ENCODE data around the gene DDN.

GRCh38 chr12:49021292-49021915 lies 22.2 kb upstream of the DDN start:
- TF ChIP-seq CTCF (IDR thresholded peaks at IDR 0.05) (no peak), REST (IDR thresholded peaks at IDR 0.05; ENCODE audit: insufficient read depth in 1 of 2, low read depth in 2 of 2, low read length in 1 of 2) (no peak), TCF7L2 (IDR thresholded peaks at IDR 0.05; ENCODE audit: low read depth, low read length) (no peak), POLR2AphosphoS5 (IDR thresholded peaks at IDR 0.05; ENCODE audit: low read depth, low read length) (no peak), SIN3A (IDR thresholded peaks at IDR 0.05; ENCODE audit: borderline replicate concordance, insufficient read depth, low read depth, low read length) (no peak)

Measured in Panc1 (cell line).